Testis (tissue), 3 donors: ENCODE data around the gene SFRP2. TPM values are rescaled to one million over a fixed set of nuclear protein-coding genes. Genes with fewer than 3 reads are reported as not detected.

Experiments used
- DNase-seq: peaks from one replicate; pipeline ENCODE4 v3.0.0-alpha.2; 2019
- H3K27ac ChIP-seq, 2 donors: fragments of 200-600 bp; sonication (generic); one replicate each; pipeline ENCODE4 v1.5.1; 2019
- H3K27me3 ChIP-seq: fragments of 200-600 bp; sonication (generic); one replicate; pipeline ENCODE4 v1.5.1; 2019
- H3K36me3 ChIP-seq: fragments of 200-600 bp; sonication (generic); one replicate; pipeline ENCODE4 v1.5.1; 2017; ENCODE audit warnings: low read depth; ENCODE audit errors: missing control alignments
- H3K4me1 ChIP-seq: fragments of 200-600 bp; sonication (generic); one replicate; pipeline ENCODE4 v1.5.1; 2019
- H3K4me3 ChIP-seq, 2 donors: fragments of 200-600 bp; sonication (generic); one replicate each; pipeline ENCODE4 v1.5.1; 2017 to 2019
- H3K9me3 ChIP-seq: fragments of 200-600 bp; sonication (generic); one replicate; pipeline ENCODE4 v1.5.1; 2017
- CTCF ChIP-seq, 3 experiments: fragments of 450-650 bp in 2 of 3; fragments of 200-600 bp in 1 of 3; sonication (generic) in 1 of 3; IDR thresholded peaks; one replicate each; pipeline ENCODE4 v1.5.1; 2016 to 2019; ENCODE audit warnings: antibody characterized with exemption in 3 of 3, mild to moderate bottlenecking in 2 of 3, moderate library complexity in 1 of 3
- POLR2A ChIP-seq: fragments of 450-650 bp; IDR thresholded peaks from one replicate; pipeline ENCODE4 v1.6.1; 2017; ENCODE audit warnings: antibody characterized with exemption, mild to moderate bottlenecking, moderate library complexity
- WGBS, 2 donors: methylation state at CpG; one replicate each; pipeline ENCODE4 v1.1.5; 2018; 5-methylcytosine and 5-hydroxymethylcytosine counted together
- intact Hi-C: fragments of 100-400 bp; cut with DNase I; formaldehyde crosslinking; loops from one replicate; pipeline ENCODE4 v1.15.1; 2023; ENCODE audit warnings: low total_unique reads
- polyA plus RNA-seq: library from polyadenylated mRNA; stranded (reverse); fragments of 350-450 nt; fragmentation: Illumina TruSeq; extraction: RNeasy Lipid Tissue Mini Kit (QIAGEN cat#74804); gene quantifications from one replicate; pipeline ENCODE4 v1.2.3, GENCODE V29; 2014; ENCODE audit warnings: low read depth, low replicate concordance; ENCODE audit not compliant: insufficient read depth
- total RNA-seq, 2 donors: library from RNA; depleted of rRNA; stranded (reverse); fragments of >200 nt; gene quantifications; one replicate each; pipeline ENCODE4 v1.2.3, GENCODE V29; 2016

SFRP2 gene
- total and polyA plus RNA-seq, 3 donors from 2014 or later: 0.39 to 65.6 (median 1.2) TPM

GRCh38 chr4:153792618-153793247 is 3.9 kb upstream of the SFRP2 start:
- peak overlapping the region; percentile 32 to 38 for H3K4me3 ChIP-seq
- intact Hi-C loops: no loop called here
- TF ChIP-seq POLR2A: no peak
- TF ChIP-seq CTCF (IDR thresholded peaks at IDR 0.05): no peak
- no peaks in the 10 kb centered on the region for H3K9me3 ChIP-seq
- 20 to 35% methylated on average over 25 to 39 of the region's 39 CpGs for WGBS, 2 donors
- H3K27ac ChIP-seq: no peak overlapping the region
- no peaks in the 10 kb centered on the region for H3K36me3 ChIP-seq
- DNase-seq: no peak
- H3K4me1 ChIP-seq: peaks cover 12% of the 10 kb centered on the region
- H3K27me3 ChIP-seq: no peaks in the 10 kb centered on the region

DNA sequence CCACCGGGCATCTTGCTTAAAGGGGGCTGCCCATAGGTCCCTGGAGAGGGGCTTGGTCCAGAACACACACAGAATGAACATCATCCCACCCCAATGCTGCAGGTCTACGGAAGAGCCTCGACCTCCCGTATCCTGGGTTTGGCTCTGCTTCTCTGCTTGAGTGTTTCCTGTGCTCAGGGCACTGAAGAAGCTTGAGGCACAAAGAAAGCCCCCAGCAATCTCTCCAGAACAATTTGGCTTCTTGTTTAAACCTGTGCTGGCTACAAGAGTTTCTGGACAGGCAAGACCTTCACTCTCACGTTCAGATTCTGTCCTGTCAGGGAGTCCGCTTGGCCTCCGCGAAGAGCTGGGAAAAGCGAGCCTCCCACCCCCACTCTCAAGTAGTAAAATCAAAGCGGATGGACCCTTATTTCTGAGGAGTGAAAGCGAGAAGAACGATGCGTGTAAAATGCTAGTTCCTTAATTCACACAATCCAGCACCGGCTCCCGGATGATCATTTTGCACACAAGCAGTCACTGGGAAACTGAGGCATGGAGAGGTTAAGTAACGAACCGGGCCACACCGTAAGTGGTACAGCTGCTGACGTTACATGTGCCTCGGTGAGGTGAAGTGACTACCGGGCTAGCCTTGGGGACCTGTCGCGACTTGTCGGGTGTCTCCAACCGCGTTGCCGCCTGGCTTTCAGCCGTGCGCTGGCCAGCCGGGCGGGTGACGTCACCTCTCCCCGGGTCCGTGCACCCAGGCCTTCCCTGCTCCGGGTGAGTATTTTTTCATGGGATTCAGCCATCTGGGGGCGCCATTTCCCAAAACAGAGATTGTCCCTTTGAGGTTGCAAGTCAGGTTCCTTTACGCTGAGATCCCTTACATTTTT is 3.1 kb upstream of the SFRP2 start:
- TF ChIP-seq CTCF (IDR thresholded peaks at IDR 0.05) (peak in 2 of 3 experiments; percentile 40 to 51), POLR2A (no peak)
- H3K27ac ChIP-seq: no peak overlapping the region
- peaks cover 12% of the 10 kb centered on the region for H3K4me1 ChIP-seq
- peak; percentile 88 for DNase-seq
- H3K27me3 ChIP-seq: no peaks in the 10 kb centered on the region
- no peaks in the 10 kb centered on the region for H3K36me3 ChIP-seq
- no peaks in the 10 kb centered on the region for H3K9me3 ChIP-seq
- intact Hi-C loops: no loop called here
- peak overlapping the region; percentile 32 to 38 for H3K4me3 ChIP-seq
- 2 to 5% methylated on average over 28 to 37 of the region's 37 CpGs for WGBS, 2 donors

GRCh38 chr4:153790962-153791551 is 2.2 kb upstream of the SFRP2 start:
- intact Hi-C loops: no loop called here
- TF ChIP-seq CTCF (IDR thresholded peaks at IDR 0.05) (no peak), POLR2A (no peak)
- Histone ChIP-seq H3K4me1 (peaks cover 12% of the 10 kb centered on the region), H3K4me3 (peak overlapping the region; percentile 32 to 39), H3K36me3 (no peaks in the 10 kb centered on the region), H3K9me3 (no peaks in the 10 kb centered on the region), H3K27ac (no peak overlapping the region), H3K27me3 (no peaks in the 10 kb centered on the region)
- 0 to 3% methylated on average over 8 to 51 of the region's 51 CpGs for WGBS, 2 donors
- DNase-seq: peak; percentile 47

DNA sequence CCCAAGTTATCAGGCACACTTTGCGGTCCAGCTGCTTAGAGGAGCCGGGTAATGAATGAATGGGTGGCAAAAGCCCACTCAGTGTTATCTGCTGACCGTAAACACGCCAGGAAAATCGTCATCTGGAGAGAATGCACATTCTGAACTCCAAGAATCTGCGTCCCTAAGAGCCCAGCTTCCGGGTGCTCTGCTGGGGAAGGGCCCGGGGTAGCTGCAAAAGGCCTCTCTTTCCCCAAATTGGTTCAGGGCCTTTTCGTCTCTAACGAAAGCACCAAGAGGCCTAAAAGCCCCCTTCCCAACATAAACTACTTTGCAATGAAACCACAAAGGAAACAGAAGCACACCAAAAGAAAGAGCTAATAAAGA is 1.6 kb upstream of the SFRP2 start:
- no peaks in the 10 kb centered on the region for H3K36me3 ChIP-seq
- 25 to 29% methylated on average over 9 to 10 of the region's 10 CpGs for WGBS, 2 donors
- intact Hi-C loops: no loop called here
- H3K27me3 ChIP-seq: no peaks in the 10 kb centered on the region
- DNase-seq: no peak
- H3K4me3 ChIP-seq: peak overlapping the region; percentile 32 to 39
- H3K27ac ChIP-seq: no peak overlapping the region
- no peaks in the 10 kb centered on the region for H3K9me3 ChIP-seq
- TF ChIP-seq CTCF (IDR thresholded peaks at IDR 0.05) (no peak), POLR2A (no peak)
- H3K4me1 ChIP-seq: peaks cover 12% of the 10 kb centered on the region
